Stimulated activated CD4-positive, alpha-beta T cell treated with anti-CD3 and anti-CD28 coated beads, Interleukin-15, amount 100 ng/mL, for 24 hours (primary cell): ENCODE measurements around the gene CRIP3.
"Not testable (repeated sequence)": the region's sequence is repeated elsewhere in the genome, so short reads cannot be mapped to it uniquely, and the experiment has no call there.

Experiments
- DNase-seq: peaks from one replicate; pipeline ENCODE4 v3.0.0-alpha.2; 2020

CRIP3 gene

DNA sequence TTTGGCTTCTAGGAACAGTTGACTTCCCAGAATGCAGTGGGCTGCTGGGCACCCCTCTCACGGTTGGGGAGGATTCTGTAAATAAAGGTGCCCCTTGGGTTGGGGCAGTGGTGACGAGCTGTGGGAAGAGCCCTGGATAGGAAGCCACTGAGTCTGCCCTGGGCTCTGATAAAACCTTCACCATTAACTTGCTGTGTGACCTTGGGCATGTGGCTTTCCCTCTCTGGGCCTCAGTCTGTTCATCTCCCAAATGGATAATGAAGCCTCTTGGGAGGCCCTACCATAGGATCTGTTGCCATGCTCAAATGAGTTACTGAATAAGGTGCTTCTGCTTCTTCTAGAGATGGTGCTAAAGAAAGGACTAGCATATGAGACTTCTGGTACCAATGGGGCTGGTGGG lies 3.7 kb downstream of the CRIP3 start:
- no peak for DNase-seq

DNA sequence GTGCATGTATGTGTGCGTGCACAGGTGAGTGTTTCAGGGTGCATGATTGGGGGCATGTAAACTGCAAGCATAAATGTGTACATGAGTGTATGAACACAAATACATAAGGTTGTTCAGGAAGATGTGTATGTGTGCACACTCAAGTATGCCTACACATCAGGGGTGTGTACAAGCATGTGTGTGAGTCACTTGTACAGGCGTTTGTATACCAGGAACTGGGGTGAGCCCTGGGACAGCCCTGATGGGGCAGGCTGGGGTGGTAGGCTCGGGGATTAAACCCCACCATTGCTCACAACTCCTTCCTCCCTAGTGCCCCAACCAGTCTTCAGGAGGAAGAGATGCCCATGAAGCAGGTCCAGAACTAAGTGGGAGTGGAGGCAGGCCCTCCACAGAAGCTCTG lies 4.3 kb downstream of the CRIP3 start:
- DNase-seq = no peak

DNA sequence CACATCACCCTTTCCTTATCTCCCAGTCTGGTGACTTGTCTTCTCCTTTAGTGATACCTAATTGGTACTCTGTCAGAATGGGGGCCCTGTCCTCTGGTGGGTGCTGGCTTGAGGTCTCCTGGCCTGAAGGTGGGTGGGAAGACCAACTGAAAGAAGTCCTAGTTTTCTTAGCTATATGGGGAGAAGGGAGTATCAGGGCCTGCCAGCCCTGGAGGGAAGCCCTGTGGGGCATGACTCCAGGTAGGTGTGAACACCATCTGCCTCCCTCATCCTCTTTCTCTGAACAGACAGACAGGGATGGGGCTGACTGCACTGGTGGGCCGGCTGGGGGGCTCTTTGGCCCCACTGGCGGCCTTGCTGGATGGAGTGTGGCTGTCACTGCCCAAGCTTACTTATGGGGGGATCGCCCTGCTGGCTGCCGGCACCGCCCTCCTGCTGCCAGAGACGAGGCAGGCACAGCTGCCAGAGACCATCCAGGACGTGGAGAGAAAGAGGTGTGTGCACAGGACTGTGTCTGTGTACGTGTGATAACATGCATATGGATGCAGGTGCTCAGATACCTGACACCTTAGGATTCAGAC lies 4.8 kb downstream of the CRIP3 start:
- DNase-seq = no peak

DNA sequence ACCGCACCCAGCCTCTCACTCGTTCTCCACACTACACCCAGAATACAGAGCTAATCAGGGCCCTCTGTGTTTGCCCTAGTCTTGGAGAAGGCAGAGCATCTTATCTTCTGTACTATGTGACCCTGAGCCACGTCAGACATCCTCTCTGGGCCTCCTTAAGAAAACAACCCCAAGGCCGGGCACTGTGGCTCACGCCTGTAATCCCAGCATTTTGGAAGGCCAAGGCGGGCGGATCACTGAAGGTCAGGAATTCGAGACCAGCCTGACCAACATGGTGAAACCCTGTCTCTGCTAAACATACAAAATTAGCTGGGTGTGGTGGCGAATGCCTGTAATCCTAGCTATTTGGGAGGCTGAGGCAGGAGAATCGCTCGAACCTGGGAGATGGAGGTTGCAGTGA lies 5.6 kb downstream of the CRIP3 start:
- DNase-seq = not testable (repeated sequence)

DNA sequence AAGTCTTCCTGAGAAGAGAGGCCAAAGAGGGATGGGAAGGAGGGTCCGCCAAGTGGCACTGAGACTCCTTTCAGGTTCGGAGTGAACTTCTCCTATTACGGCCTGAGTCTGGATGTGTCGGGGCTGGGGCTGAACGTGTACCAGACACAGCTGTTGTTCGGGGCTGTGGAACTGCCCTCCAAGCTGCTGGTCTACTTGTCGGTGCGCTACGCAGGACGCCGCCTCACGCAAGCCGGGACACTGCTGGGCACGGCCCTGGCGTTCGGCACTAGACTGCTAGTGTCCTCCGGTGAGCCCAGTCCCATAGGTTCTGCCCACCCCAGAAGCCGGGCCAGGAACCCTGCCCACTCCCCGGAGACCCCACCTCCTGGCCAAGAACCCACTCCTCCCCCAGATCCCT lies 6.5 kb downstream of the CRIP3 start:
- no peak for DNase-seq

DNA sequence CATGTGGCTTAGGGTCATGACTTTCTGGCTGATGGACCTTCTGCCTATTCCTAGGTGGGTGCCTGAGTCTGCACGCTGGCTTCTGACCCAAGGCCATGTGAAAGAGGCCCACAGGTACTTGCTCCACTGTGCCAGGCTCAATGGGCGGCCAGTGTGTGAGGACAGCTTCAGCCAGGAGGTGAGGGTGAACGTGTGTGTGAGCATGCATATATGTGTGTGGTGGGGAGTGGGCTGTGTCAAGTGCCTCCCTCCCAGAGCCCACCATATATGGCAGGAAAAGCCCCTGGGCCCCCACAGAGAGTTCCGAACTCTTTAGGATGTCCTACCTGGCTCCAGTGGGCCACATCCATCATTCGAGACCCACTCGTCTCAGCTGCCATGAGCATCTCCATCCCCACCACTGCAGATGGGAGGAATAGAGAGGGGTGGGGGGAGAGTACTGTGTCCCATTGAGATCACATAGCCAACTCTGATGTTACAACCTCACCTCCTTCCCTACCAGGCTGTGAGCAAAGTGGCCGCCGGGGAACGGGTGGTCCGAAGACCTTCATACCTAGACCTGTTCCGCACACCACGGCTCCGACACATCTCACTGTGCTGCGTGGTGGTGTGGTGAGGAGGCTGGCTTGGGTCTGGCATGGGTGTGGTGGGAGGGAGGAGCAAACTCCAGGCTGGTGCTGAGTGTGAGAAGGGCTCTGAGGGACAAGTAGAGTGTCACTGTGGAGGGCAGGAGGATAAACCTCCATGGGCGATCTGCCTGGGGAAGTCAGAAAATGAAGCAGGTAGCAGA lies 7.3 kb downstream of the CRIP3 start:
- no peak for DNase-seq

DNA sequence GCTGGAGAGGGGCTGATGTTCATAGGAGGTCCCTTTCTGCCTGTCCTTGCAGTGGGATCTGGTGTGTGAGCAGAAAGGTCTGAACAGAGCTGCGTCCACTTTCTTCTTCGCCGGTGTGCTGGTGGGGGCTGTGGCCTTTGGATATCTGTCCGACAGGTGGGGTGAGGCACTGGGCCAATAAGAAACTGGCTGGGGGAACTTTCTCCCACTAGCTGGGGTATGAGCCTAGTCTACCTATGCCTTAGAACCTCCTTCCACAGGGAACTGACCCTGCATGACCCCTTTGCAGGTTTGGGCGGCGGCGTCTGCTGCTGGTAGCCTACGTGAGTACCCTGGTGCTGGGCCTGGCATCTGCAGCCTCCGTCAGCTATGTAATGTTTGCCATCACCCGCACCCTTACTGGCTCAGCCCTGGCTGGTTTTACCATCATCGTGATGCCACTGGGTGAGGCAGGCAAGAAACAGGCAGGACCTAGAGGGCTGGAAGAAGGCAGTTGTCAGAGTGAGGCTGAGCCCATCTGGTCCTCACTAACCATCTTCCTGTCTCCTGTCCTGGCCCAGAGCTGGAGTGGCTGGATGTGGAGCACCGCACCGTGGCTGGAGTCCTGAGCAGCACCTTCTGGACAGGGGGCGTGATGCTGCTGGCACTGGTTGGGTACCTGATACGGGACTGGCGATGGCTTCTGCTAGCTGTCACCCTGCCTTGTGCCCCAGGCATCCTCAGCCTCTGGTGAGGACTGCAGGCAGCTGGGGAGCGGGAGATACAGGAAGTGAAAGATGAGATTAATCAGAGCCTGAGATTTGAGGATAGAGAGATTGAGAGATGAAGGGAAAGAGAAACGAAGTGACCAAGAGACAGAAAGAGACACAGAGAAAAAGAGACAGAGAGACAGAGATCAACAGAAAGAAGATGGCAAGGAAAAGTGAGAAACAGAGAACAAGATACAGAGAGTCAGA lies 9.0 kb downstream of the CRIP3 start:
- DNase-seq = no peak

DNA sequence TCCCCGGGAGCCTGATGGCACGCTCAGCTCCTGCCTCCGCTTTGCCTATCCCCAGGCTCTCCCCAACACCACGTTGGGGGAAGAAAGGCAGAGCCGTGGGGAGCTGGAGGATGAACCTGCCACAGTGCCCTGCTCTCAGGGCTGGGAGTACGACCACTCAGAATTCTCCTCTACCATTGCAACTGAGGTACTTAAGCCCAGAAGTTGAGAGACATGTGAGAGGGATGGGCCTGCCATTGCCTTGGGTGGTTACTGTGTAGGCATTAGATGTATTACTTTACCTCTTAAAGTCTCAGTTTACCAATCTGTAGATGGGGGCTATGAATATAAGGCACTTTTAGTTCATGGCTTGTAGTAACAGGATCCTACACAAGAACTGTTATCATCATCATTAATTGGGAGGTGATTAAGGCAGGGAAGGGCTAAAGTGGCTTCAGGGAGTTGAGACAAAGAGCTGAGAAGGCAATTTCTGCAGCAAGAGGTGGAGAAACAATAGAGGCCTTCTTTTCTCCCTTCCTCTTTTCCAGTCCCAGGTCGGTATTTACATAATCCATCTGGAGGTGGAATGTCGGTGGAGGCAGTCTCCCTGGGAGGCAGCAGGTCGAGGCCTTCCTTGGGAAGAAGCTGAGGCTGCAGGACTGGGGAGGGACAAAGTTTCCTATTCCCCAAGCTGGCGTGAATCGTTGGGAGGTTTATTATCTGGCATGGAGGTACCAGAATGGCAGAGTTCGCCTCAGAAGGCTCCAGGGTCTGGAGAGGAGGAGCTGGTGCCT lies 9.9 kb downstream of the CRIP3 start:
- DNase-seq = no peak

DNA sequence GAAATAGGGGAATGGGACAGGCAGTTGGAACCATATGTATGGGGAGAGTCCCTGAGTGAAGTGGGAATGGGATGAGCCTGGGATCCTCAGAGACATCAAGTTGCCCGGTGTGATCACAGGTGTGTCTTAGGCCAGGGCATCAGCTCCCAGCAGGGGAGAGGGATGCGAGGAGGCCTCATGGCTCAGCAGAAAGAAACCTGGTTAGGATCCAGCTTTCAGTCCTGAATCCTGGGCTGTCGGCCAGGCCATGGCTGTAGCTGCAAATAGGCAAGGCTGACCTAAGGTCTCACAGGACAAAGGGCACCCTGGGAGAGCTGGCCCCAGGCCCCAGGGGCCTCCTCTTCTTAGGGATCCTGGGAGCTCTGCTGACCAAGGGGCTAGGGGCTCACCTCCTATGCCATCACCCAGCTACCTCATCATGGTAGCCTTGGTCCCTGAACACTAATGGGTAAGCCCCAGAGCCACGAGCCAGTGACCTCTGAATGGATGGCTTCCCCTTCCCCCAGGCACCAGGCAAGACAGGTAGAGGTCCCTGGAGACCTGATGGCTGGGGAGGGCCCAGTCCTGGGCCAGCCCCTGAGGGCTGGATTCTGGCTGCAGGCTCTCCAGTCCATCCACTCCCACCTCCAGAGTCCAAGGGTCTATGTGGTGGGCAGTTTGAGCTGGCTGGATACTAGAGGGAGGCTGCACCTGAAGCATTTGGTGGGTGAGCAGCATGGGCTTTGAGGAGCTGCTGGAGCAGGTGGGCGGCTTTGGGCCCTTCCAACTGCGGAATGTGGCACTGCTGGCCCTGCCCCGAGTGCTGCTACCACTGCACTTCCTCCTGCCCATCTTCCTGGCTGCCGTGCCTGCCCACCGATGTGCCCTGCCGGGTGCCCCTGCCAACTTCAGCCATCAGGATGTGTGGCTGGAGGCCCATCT lies 10.7 kb downstream of the CRIP3 start, which contains the start of gene SLC22A7:
Gene SLC22A7 (plus strand): TSS at position 617 of the 921 bp plus-strand sequence. CDS start 99 bp downstream, at position 716.
- no peak for DNase-seq

DNA sequence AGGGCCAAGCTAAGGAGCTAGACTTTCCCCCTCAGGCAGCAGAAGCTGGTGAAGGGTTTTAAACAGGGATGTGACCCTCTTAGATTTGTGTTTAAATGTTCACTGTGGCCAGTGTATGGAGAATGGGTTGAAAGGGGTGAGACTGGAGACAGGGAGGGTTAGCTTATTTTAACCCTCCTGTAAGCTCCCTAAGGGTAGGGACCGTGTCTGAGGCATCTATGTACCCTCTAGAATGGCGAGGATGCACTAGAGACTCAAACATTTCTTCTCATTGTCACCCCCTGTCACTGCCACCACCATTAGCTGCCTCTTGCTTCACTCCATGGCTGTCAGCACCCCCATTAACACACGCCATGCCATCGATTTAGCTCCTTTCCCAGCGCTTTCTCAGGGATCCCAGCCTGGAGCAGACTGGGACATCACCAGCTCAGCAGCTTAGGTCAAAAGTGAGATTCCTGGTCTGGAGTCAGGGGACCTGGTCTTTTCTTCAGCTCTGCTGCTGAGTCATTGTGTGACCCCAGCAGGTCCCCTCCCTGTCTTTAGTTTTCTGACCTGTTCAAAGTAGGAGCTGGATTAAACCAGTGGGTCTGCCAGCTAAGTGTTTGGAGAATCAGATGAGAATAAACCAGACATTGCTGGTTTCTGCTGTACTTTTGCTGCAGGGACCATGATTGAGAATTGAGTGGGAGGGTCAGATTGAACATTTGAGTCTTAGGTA lies 11.7 kb downstream of the CRIP3 start:
- DNase-seq = no peak

DNA sequence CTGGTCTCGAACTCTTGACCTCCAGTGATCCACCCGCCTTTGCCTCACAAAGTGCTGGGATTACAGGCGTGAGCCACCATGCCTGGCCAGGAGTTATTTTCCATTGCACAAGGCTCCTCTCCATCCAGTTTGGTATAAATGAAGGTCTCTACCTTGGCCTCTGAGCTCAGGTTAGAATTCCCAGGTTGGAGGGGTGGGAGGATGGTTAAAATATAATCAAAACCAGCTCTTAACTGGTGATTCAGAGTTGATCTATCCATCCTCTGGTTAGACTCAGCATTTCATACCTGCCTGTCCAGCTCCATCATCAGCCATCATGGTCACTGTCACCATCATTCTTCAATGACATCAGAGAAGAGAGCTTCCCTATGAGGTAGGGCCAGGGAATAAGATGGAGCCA lies 13.2 kb downstream of the CRIP3 start:
- no peak for DNase-seq

DNA sequence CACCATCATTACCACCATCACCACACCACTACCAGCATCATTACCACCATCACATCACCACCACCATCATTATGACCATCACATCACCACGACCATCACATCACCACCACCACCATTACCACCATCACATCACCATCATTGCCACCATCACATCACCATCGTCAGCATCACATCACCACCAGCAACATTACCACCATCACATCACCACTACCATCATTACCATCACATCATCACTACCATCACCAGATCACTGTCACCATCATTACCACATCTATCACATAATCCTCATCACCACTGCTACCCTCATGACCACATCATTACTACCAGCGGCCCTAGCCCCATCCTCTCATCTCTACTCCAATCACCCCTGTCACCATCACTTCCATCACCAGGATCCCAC lies 14.1 kb downstream of the CRIP3 start:
- no peak for DNase-seq

DNA sequence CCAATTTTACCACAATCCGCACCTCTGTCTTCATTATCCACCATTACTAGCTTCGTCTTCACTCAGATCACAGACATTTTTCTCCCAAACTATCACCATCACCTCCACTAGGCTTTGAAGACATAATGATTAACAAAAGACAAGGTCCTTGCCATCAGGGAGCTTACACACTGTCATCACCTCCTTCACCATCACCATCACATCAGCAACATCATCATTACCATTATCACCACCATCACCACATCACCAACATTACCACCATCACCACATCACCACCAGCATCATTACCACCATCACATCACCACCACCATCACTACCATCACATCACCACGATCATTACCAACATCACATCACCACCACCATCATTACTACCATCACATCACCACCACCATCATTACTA lies 14.9 kb downstream of the CRIP3 start:
- no peak for DNase-seq

DNA sequence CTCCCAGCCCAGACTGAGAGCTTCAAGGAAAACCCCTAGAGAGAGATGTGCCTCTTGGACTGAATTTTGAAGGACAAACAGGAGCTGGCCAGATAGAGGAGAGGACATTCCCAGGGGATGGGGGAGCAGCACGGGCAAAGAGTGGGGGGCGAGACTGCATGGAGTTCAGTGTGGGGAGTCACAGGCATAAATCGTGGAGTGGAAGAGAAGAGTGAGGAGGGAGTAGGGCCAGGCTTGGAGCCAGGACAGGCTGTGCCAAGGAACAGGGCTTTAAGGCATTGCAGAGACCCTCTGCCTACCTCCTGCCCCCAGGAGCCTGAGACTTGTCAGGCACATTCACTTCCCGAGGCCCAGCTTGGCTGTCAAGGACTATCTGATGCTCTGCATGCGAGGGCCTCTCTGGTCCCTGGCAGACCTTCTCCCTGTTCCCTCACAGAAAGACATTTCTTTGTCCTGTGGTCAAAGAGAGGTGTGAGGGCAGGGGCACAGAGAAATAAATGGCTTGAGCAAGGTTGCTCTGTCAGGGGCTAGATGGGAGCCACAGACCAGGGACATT lies 15.8 kb downstream of the CRIP3 start:
- DNase-seq = no peak

DNA sequence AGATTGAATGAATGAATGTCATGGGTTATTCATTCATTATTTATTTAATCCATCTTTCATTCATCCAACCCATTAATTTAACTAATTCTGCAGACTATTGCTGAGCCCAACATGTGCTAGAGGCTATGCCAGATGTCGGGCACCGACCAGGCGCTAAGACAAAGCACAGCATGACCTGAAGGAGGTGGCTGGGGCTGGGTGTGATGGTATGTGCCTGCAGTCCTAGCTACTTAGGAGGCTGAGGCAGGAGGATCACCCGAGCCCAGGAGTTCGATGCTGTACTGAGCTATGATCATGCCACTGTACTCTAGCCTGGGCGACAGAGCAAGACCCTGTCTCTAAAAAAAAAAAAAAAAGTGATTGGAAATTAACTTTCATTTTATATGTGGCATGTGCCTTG lies 16.3 kb downstream of the CRIP3 start:
- DNase-seq = no peak

DNA sequence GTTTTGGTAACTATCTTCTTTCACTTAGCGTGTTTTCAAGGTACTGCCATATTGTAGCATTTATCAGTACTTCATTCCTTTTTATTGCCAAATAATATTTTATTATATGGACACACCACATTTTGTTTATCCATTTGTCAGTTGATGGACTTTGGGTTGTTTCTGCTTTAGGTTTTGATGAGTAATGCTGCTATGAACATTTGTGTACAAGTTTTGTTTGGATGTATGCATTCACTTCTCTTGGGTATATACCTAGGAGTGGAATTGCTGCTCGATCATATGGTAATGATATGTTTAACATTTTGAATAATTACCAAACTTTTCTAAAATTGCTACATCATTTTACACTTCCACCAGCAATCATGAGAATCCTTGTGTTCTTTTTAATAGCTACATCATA lies 16.9 kb downstream of the CRIP3 start:
- no peak for DNase-seq

DNA sequence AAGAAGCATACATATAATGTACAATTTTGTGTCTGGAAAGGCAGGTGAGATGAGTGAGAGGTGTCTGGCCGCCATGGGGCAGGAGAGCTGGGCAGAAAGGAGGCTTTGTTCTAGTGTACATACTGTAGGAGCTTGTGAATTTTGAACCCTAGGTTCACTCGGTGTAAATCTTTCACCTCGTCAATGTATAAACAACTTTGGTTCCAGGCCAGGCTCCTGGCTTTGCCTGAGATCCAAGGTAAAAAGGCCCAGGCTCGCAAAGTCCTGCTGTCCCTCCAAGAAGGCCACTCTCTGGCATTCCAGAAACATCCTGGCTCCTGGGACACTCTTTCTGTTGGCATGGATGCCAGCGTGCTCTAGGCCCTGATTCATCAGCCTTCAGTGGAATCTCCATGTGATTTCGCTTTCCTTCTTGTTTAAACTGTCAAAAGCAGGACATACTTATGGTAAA lies 17.7 kb downstream of the CRIP3 start:
- no peak for DNase-seq

DNA sequence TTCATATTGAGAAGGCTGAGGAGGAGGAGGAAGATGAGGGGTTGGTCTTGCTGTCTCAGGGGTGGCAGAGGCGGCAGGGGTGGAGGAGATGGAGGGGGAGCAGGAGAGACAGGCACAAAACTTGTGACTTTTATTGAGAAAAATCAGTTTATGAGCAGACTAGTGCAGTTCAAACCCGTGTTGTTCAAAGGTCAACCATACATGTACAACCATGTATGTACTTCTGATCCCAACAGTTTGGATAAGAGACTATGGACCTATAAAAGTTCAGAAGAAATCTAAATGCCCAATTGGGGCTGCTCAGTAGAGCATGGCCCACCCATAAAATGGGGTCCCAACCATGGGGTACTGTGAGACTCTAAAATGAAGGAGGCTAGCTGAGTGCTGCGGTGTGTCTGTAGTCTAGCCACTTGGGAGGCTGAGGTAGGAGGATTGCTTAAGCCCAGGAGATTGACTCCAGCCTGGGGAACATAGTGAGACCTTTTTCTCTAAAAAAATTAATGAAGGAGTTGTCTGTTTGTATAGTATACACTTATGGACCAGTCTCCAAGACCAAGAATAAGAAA lies 18.2 kb downstream of the CRIP3 start:
- no peak for DNase-seq

DNA sequence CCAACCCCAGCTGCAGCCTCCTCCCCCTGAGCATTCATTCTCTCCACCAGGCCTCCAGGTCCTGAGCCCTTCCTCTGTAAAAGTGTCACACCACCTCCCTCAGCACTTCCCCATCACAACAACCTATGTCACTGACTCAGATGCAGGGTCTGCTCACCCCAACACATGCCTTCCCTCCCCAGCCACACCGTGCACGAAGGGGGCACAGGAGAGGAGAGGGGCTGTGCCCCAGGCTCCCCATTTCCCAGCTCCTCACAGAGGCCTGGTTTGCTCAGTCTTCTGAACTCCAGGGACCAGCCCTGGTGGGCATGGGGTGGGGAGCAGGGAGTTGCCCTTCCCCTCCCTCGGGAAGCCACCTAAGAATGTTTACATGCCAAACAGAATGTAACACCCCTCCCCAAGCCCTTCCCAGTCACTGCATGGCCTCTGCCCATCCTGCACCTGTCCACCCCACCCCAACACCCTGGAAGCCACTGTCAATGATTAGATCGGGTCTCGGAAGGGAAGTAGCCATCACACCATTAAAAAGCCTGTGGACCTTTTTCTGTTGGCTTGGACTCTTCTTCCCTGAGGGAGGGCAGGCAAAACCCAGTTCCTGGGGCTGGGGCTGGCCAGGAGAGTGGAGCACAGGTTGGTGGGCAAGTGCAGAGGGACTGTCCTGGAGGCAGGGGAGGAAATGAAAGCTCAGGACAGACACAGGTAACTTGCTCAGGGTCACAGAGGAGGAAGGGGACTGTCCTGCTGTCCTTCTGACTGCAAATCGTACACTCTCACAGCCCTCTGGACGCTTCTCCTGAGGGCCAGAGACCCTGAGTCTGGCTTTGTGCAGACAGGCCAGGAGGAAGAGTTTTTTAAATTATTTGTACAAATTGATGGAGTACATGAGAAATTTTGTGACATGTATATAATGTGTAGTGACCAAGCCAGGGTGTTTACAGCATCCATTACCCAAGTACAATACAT lies 20.6 kb downstream of the CRIP3 start:
- no peak for DNase-seq
